Activated CD4-positive, CD25-positive, alpha-beta regulatory T cell (primary cell): ENCODE data around the gene LRRC8B.
"Not testable (repeated sequence)": the region's sequence is repeated elsewhere in the genome, so short reads cannot be mapped to it uniquely, and the experiment has no call there.

Experiments
- DNase-seq, 4 experiments: peaks; one replicate each; lab custom pipeline; 2025; lab: John Stamatoyannopoulos, UW

The LRRC8B gene

GRCh38 chr1:89608319-89608983 is 83.8 kb downstream of the LRRC8B start:
- DNase-seq: peak in 3 of 4 experiments; percentile 29 to 44 (median 30)

DNA sequence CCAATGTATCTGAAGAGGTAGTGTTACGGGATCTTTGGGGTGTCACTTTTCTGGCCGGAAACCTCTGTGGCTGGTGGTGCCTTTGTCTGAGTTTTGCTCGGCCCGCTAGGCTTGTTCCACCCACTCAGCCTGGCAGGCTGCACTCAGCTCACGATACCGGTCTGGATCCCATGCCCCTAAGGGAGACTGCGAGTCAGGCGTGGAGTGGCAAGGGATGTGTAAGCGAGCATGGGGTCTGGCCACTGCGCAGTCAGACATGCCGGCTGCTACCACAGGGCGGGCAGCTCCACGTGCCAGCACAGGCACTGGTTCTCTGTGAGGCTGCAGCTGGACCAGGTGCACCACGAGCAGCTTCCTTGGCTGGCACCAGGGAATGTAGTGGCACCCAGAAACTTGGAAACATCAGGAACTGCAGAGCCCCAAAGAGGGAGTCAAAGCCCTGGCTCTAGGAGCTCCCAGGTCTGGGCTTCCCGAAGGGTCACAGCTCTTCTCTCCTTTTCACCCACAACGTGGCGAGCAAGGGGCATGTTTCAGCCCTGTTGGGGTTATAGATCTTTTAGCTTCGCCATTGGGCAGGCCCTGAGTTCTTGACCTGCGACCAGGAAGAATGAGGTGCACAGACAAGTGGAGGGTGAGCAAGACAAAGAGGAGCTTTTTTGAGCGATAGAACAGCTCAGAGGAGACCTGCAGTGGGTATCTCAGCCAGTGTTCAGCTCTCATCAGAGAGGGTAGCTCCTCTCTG is 84.5 kb downstream of the LRRC8B start:
- DNase-seq: peak in 1 of 4 experiments; percentile 14

DNA sequence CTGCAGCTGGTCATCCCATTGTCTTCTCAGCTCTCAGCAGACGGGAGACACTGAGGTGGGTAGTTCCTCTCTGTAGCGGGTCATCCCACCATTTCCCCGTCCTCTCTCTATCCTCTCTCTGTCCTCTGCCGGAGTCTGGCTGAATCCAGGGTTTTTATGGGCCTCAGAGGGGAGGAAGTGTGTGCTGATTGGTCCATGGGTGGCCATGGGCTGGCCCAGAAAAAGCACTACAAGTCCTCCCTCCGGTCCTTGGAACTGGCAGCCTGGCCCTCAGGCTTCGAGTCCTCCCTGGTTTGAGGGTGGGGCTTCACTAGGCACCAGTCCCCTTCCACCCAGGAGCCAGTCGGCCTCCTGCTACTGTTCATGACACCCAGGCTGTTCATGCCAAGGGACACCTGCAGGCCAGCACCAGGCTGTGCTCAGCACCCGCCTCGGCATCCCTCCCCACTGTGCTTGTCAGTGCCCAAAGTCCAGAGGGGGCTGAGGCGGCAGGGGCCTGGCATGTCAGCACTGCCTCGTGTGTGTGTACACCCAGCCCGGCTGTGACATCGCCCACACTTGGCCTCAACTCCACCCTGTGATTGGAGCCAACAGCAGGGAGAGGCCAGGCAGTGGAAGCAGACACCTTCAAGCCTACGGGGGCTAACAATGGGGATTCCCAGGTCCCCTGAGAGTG is 85.3 kb downstream of the LRRC8B start:
- DNase-seq: peak in 1 of 4 experiments; percentile 6

DNA sequence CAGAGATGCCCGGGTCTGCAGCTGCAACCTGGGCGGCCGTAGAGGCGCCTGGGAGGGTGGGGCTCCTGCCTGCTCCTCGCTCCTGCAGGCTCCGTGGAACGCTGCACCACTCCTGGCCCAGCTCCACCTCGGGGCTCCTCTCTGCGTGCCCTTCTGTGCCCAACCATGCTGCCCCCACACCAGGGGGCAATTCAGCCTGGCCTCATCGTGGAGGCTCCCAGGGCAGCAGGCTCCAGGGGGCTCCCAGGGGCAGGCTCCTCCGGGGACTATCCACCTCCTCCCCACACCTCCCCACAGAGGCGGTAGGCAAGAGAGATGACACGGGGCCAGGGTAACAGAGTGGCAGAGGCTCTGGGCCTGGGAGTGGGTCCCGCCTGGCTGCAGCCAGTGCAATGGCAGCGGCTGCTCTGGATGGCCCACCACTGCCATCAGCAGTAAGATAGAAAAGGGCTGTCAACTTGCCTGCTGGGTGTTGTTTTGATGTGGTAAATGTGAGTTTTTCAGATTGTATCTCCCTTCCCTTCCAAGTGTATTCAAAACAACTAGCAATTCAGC is 85.9 kb downstream of the LRRC8B start:
- peak in 2 of 4 experiments; percentile 16 for DNase-seq

GRCh38 chr1:89611721-89612120 is 87.1 kb downstream of the LRRC8B start:
- no peak for DNase-seq

DNA sequence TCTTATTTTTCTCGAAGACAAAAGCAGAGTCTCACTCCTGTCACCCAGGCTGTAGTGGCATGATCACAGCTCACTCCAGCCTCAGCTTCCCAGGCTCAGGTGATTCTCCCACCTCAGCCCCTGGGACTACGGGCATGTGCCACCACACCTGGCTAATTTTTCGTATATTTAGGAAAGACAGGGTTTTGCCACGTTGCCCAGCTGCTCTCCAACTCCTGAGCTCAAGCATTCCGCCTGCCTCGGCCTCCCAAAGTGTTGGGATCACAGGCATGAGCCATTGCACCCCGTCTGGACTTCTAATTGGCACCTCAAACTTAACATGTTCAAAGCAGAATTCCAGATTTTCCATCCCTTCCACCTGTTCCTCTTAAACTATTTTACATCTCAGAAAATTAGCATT is 89.3 kb downstream of the LRRC8B start:
- no peak for DNase-seq

DNA sequence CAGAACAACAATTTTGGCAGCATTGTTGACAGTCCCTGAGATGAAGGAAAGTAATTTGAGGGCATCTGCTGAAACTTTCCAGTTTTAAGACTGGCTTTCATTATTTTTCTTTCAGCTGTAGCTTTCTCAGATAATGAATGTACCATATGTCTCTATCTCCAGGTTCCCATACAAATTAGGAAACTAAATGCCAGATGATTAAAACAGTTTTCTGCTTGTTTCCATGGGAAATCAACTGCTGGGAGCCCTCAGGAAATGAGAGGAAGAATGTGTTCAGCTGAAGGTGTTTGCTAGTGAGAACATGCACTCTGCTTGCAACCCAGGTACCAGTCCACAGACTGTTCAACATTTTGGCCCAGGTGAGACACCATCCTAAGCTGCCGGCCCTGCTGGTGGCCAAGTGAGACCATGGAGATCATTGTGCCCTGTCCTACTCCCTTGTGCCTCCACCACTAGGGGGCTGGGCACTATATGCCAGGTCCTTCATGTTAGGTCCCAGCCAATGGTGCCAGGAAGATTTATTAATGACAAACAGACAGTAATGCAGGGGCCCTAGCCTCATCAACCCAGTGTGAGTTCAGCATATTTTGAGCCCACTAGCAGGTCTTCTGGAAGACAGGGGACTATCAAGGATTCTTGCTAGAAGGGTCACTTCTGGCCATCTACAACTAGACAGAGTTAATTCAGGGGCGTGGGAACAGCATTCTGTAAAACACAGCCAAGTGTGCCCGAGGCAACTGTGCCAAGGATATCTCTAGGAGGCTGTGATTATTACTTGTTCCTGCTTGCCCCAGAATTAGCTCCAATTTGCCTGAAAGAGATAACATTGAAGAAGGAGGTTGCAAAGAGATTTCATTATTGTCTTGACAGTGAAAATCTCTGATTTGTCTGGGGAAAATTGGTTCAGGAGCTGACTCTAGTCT is 91.3 kb downstream of the LRRC8B start:
- DNase-seq: no peak

DNA sequence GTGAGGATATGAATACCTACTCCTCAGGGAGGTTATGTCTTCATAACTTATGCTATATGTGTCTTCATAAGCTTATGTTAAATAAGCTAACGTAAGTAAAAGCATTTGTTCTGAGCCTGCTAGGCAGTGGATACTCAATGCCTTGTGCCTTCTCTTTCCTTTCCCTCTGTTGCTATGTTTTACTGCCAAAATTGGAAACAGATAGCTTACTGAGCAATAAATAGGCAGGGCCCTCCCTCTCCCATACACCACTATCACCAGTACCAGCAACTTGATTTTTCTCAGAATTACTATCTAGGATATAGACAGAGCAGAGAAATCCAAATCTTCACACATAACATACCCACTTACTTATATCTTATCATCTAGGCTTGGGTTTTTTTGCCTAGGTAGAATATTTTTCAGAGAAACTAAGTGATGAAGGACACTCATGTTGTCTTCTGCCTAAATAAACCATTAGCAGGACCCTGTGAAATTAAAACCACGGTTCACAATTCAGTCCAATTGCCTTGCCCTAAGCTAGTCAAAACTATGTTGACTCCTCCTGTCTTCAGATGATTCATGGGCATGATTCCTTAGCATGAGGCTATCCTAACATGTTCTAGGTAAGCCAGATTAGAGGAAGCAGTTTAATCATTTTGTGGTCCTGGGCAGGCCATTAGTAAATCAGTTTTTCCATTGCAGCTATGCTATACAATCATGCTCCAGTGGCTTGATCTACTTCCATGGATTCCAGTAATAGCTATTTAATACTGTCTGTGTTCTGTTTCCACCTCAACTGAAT is 92.4 kb downstream of the LRRC8B start:
- DNase-seq: no peak

GRCh38 chr1:89620664-89621063 is 96.0 kb downstream of the LRRC8B start:
- no peak for DNase-seq

- no peak for DNase-seq
Measured at GRCh38 chr1:89622895-89623294, 98.3 kb downstream of the LRRC8B start.

GRCh38 chr1:89624314-89624713 is 99.7 kb downstream of the LRRC8B start:
- DNase-seq: no peak

DNA sequence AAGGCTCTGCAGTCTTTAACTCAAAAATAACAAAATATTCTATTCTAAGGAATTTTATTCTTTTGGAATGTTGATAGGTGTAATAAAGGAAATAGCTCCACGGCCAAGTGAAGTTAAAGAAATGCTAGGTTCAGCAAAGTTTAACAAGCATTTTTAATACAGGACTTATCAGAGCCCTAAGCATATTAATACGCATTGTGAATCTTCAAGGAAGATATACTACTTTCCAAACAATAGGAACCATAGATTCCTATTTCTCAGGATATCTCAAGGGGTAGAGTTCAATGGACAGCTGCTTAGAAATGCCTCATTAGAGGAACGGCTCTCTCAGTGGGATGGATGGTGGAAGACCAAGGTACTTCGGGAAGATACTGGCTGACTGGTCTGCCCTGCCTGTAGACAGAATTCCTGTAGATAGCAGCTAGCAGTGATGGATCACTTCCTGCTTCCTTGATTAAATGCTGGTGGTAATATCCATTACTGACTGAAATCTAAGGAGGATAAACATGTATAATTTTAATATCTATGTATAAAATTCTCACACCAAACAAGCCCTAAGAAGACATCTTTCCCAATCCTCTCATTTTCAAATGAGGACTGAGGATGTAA is 100.2 kb downstream of the LRRC8B start:
- DNase-seq: no peak

DNA sequence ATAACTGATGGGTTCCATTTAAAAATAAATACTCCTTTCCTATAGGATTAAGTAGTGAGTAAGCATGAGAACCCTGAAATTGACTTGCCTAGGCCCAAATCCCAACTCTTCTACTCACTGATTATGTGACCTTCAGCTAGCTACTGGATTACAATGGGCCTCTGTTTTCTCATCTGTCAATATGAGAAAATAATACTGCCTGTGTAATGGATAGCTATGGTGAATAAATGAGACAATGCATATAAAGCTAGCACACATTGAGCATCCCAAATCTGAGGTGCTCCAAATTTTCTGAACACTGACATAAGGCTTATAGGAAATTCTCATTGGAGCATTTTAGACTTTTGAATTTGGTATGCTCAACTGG is 103.0 kb downstream of the LRRC8B start:
- DNase-seq: no peak

DNA sequence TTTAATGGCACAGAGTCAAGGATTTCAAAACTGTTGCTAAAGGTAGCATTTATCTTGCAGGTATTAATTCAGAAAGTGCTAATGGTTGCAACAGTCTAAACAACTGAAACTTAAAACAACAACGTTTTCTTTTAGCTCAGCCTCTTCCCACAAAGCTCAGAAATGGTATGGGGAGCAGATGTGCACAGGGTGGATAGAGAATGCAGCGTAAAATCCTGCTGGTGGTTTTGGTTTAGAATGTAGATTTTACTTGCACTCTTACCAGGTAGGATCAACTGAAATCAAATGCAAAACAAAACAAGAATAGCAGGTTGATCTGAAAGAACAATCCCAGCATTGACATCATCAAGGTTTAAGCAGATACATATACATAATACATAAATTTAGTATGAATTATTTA is 104.5 kb downstream of the LRRC8B start:
- no peak for DNase-seq

DNA sequence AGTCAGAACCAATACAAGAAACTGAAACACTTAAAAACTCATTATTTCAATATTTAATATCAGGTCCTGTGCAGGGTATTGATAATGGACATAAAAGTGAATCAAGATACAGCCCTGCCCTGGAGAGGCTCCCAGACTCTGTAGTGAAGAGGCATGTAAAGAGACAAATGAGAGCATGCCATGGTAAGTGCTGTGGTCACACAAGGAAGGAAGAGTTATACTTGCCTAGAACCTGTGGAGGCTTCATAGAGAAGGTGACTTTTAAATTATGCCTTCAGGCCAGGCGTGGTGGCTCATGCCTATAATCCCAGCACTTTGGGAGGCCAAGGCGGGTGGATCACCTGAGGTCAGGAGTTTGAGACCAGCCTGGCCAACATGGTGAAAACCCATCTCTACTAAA is 105.0 kb downstream of the LRRC8B start:
- not testable (repeated sequence) for DNase-seq

DNA sequence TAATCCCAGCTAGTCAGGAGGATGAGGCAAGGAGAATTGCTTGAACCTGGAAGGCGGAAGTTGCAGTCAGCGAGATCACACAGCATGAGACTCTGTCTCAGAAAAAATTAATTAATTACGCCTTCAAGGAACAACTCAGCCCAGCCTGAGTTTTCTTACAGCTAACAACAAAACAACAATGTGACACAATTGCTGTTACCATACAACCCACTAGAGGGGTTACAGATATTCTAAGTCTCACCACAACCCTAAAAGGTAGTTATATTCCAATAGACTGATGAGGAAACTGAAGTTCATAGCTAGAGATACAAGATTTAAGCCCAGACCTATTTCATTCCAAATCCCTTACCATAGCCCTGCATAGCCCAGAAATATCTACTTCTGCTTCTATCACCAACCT is 105.4 kb downstream of the LRRC8B start:
- no peak for DNase-seq

DNA sequence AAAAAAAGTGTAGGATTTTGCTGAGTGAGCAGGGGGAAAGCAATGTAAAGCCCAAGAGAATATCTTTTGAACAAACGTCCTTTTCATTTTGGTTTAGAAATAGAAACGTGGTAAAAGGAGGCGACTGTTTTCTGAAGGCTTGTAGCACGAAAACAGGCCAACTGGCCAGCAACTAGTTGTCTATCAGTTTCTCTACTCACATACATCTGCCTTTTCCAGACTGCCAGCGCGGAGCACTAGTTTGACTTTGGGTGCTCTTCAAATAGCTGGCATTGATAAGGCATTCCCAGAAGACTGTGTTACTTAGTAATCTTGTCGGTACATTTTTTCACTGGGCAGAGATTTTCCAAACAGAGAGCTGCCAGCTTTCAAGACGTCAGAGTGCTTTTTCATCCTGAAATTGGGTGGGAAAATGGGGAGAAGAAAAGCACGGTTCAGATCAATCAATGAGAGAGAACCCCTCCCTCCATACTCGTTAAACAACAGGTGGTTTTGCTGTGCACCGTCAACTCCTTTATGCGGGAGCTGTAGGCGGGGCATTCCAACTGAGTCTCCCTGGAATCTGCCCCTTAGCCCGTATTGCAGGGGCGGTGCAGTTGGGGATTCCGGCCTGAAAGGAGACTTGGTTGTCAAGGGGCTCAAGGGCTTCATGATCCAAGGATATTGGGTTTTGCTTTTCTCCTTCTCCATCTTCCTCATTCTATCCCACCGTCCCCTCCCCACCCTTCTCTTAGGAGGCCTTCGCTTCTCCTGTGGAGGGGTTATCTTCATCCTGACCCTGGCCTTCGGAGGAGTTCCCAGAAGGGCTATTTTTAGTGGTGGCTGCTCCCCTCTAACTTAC is 107.4 kb downstream of the LRRC8B start:
- DNase-seq: no peak

- DNase-seq: peak; percentile 73 to 89 (median 79)
Measured at GRCh38 chr1:89632657-89633247, 108.1 kb downstream of the LRRC8B start, which contains the start of gene LRRC8C. LRRC8C (plus strand) TSS chr1:89633120; CDS start chr1:89686474, 53,354 bp downstream.

DNA sequence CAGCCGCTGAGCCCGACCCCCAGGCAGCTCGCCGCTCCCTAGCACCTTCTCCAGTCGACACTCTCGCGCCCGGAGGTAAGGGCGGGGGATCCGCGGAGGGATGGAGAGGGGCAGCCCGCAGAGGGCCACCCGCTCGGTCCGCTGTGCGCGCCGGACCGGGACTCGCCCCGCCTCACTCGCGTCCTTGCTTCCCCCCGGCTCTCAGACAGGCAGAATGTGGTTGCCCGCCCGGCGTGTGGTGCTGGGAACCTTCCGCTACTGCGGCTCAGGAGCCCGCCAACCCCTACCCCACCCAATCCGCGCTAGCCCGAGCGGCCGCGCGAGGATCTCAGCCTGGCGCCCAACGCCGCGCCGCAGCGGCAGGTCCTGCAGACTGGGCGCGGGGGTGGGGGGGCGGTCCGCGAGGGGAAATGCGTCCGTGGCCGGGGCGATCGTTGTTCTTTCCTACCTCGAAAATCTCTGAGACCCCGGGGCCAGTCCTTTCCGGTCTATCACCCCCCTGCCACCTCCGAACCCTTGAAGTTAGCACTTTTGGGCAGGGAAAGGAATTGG is 108.7 kb downstream of the LRRC8B start:
- DNase-seq: peak in 3 of 4 experiments; percentile 39 to 54 (median 44)
